Subcutaneous preadipocyte (primary cell): ENCODE measurements around the gene POTEB3. TPM values are rescaled to one million over a fixed set of nuclear protein-coding genes. Genes with fewer than 3 reads are reported as not detected.

ENCODE experiments used
- small RNA-seq: library from RNA; depleted of rRNA; stranded (forward); fragments of <200 nt; gene quantifications from one replicate; pipeline ENCODE3, GENCODE V24; 2012
- total RNA-seq: library from RNA; depleted of rRNA; stranded (reverse); fragments of >200 nt; gene quantifications from 2 replicates; pipeline ENCODE4 v1.2.3, GENCODE V29; 2012

POTEB3 gene
- not detected in 2 replicates for total RNA-seq

DNA sequence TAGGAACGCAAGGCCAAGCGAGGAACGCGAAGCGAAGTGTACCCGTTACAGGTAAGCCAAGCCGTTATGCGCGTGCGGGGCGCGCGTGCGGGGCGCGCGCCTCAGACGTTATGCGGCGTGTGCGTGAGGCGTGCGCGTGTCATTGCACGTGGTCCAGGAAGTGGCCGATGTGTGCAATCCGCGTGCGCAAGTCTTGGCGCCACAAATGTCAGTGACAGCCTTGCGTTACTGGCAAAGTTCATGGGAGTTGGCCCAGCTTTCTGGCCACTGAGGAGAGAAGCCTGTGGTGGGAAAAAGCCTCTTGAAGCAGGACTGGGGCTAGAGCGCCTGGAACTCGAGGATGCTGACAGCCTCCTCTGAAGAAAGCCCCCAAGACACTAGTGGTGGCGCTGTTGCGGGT, at the start of gene POTEB3:
Gene POTEB3, minus strand, starts transcription at position 101 of the 400 bp plus-strand sequence. CDS start 488 bp downstream, outside the sequence.

Small RNAs within 50 kb of the gene (small RNA-seq; reads per million reads assigned to genes)
- gene GRAMD4P6, result not detected
- not detected for gene MIR3118-3
- not detected for gene RF00026
